ACHN (cell line): ENCODE results near the gene SLC29A4.
"Not testable (repeated sequence)": the region's sequence is repeated elsewhere in the genome, so short reads cannot be mapped to it uniquely, and the experiment has no call there.

Experiments
- DNase-seq: peaks from one replicate; pipeline ENCODE4 v3.0.0-alpha.2; 2015
- in situ Hi-C: cut with HindIII; loops from 2 replicates; pipeline ENCODE4 v1.10.0; 2017; ENCODE audit warnings: low sequenced_read_pairs, low pct_ligation_motif_present, low pct_unique_long_range_greater_than_20kb

SLC29A4 gene

DNA sequence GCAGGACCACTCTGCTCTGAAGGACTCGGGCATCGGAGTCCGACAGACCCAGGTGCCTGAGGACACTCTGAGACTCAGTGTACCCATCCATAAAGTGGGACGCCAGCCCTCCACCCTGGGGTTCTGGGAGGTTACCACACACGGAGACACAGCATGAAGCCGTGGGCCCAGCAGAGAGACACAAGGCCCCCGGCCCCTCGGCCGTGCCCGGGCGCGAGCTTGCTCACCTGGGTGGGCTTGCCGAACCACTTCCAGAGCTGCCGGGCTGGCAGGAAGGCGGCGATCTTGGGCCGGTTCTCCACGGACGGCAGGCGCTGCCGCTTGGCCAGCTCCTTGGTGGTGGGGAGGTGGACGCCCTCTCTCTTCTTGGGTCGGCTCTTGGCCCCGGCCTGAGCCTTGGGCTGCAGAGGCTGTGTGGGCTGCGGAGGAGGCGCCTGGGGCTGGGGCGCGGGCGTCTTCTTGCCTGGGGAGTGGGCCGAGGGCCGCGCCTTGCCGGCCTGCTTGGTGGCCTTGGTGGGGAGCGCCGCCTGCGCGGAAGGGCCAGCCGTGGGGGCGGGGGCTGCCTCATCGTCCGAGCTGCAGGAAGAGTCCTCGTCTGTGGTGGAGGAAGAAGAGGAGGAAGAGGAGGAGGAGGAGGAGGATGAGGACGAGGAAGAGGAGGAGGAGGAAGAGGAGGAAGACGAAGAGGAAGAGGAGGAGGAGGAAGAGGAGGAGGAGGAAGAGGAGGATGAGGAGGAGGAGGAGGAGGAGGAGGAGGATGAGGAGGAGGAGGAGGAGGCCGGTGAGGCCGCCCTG is 29.7 kb downstream of the SLC29A4 start:
- in situ Hi-C loops, DNase-seq: not testable (repeated sequence)

DNA sequence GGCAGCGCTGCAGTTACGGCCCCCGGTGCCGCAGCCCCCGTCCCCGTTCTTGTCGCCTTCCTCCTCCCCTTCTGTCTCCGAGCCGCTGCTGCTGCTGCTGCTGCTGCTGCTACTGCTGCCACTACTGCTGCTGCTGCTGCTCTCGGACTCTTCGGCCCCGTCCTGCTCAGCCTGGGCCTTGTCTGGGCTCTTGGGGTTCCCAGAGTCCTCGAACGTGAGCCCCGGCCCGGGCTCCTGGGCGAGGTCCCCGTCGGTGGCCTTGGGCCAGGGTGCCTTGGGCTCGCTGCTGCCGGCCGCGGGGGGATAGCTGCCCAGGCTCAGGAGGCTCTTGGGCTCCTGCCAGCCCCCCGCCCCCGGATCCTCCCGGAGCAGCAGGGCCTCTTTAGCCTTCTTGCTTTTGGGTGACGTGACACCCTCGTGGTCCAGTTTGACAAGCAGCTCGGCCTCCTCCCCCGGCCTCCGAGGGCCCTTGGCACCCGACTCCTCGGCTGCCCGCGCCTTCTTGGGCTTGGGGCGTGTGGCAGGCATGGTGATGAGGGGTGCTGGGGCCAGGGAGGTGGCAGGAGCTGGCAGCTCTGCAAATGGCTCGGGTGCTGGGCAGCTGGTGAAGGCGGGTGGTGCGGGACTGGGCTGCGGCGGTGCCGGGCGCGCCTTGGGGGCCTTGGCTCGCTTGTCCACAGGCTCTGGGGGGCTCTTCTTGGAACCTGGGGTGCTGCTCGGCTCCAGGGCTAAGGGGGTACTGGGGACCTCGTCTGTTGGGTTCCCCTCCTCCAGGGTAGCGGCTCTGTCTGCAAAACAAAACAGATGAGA is 30.5 kb downstream of the SLC29A4 start:
- in situ Hi-C loops, DNase-seq: not testable (repeated sequence)

DNA sequence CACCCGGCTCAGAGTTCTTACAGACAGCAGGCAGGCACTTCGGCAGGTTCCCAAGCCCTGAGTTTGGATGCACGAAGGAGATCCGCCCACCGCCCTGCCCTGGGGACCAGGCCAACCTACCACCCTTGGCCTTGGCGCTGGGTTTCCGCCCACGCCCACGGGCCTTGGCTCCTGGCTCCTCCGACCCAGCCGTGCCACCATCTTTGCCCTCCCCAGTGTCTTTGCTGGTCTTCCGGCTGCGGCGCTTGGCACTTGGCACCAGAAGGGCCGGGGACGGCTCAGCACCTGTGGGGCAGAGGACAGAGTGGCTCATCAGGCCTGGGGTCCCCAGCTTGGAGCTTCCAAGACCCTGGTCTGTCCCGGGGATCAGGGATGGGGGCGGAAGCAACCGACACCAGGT is 32.1 kb downstream of the SLC29A4 start:
- in situ Hi-C loops = no loop called here

DNA sequence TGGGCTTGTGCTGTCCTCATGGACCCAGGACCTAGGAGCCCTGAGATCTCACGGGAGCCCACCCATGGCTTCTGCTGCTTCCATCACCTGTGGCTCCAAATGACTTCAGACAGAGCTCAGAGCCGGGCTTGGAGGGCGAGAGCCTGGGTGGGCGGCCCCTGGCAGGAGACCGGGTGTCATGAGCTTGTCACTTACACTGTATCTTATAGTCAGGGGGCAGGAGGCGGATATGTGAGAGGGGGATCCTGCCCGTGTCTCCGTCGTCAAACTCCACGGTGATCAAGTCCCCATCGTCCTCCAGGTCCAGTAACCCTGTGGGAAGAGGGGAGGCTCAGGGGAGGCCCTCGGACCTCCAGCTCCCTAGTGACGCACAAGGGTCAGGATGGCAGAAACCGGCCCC is 33.0 kb downstream of the SLC29A4 start:
- in situ Hi-C loops = no loop called here
- no peak for DNase-seq

More for the DNA sequence above, 32.1 kb downstream of the SLC29A4 start:
- no peak for DNase-seq

DNA sequence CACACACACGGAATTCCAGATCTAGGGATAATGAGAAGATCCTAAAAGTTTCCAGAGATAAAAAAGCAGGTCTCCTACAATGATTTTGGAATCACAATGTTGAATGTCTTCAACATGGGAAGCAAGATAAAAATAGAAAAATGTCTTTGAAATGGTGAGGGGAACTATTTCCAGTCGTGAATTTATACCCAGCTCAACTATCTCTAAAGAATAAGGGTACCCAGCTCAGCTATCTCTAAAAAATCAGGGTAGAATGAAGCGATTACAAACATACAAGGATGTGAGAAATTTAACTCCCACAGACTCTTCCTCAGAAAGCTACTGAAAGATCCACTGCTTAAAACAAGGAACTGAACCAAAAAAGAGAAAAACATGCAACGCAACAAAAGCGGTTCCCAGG is 35.9 kb downstream of the SLC29A4 start:
- in situ Hi-C loops, DNase-seq: not testable (repeated sequence)

DNA sequence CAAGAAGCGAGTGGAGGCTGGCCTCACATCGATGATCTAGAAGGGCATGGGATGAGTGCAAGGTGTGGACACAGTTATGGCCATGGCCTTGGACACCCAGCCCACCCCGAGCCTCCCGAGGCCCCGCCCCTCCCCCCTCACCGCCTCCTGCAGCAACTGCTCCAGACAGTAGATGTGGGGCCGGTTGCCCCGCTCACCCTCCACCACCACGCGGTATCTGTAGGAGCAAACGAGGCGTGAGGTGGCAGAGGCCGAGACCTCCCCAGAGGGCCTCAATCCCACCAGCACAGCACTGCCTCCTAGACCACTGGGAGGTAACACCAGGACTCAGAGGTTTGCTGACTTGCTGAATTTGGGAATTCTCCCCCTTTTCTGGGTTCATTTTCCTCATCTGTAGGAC is 37.6 kb downstream of the SLC29A4 start:
- DNase-seq = no peak
- in situ Hi-C loops = no loop called here

DNA sequence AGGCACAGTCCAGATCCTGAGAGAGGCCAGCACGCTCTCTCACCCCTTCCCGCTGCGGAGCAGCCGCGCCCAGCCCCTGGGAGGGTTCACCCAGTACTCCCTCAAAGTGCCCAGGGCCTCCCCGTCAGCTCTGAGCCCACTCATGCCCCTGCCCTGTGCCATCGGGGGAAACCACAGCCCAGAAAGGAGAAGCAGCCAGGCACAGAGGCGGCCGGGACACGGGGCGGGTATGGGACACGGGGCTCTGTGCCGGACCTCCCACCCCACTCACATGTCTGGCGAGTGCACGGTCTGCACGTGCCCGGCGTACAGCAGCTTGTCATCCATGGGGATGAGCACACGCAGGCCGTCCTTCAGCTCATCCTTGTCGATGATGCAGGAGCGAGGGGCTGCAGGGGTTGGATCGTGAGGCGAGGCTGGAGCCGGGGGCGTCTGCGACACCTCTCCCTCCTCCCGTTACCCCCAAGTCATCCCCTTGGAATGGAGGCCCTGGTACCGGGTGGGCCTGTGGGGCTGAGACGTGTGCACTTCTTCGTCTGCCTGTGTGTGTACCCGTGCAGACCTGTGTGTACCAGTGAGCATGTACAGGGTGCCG is 38.2 kb downstream of the SLC29A4 start:
- in situ Hi-C loops = no loop called here
- no peak for DNase-seq

DNA sequence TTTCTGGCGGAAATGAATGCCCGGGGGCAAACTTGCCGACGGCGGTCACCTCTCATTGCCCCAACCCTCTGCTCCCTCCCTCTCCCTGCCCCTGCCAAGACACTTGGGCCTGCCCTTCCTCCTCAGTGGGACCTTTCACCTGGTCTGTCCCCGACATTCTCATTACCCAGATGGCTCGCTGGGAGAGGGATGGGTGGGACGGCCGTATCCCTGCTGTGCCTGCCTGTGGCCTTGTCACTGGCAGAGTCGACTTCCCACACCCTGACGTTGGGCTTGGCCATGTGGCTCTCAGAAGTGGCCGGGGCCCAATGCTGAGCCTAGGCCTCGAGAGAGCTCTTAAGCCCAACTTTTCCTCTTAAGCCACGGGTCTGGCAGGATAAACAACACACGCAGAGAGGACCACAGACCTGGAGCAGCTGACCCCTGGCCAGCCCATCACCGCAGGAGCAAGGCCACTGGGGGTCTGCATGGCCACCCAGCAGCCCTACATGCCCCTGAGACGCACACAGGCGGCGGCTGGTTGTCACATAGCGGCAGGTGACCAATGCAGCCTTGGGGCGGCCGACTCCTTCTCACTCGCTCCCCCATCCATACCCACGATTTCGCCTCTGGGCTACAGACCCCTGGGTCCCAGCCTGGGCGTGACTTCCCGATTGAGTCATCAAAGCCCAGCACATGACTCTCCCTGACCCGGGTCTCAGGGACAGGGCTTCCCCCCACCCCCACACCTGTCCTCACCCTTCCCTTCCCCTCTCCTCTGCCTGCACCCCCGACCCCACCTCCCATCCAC is 40.1 kb downstream of the SLC29A4 start:
- DNase-seq = no peak
- in situ Hi-C loops = no loop called here

DNA sequence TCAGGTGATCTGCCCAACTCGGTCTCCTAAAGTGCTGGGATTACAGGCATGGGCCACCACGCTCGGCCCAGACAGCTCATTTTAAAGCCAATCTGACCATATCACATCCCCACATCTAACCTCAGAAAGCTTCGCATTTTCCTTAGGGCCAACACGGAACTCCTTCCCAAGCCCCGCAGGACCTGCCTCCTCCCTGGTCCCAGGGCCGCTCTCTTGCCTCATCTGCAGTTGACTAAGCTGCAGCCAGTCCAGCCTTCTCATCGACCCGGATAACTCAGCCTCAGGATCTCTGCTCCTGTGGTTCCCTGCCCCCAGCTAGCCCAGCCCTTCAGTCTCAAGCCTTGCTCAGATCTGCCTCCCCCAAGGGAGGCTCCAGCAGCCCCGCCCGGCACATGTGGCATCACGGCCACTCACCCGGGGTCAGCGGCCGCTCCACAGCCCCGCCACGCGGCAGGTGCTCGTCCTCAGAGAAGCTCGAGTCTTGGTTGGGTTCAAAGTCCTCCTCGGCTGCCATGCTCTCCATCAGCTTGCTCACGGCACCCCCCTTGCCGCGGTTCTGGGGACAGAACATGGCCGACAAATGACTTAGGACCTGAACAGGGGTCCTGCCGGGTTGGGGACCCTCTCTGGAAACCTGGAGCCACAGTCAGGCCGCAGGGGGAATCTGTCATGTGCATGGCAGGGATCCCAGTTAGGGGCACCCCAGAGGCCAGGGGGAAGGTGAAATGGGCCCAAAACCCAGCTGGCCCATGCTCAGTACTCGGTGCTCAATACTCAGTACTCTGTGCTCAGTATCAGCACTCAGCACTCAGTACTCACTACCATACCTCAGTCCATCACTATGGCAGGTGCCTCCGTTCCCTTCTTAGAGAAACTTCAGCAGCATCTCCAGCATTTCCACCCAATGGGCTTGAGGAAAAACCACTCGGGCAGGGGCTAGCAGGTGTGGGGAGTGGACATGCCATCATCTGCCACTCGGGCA is 41.3 kb downstream of the SLC29A4 start:
- in situ Hi-C loops, DNase-seq: not testable (repeated sequence)

DNA sequence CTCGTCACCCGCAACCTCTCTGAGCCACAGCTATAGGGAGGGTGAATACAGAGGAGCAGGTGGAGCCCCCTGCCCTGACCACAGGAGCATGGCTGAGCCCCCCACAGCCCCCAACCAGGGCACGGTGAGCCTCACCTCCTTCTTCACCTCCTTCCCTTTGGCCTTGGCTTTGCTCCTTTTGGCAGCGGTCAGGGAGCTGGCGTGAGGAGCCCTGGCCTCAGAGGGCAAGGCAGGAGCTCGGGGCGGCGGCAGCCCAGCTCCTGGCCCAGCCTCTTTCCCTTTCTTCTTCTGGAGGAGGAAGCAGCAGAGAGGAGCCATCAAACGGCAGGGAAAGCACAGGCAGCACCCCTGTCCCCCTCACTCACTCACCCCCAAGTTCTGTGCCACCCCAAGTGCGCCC is 42.2 kb downstream of the SLC29A4 start:
- in situ Hi-C loops = no loop called here
- DNase-seq = no peak

DNA sequence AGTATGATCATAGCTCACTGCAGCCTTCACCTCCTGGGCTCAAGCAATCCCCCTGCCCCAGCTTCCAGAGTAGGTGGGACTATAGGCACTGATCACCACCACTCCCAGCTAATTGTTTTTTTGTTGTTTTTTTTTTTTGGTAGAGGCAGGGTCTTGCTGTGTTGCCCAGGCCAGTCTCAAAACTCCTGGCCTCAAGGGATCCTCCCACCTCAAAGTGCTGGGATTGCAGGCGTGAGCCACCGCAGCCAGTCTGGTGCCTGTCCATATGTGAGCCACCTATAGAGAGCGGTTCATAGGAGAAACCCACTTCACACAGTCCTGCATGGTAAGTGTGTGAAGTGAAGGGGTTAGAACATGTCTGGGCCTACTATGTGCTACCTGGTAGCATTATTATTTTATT is 47.5 kb downstream of the SLC29A4 start:
- in situ Hi-C loops = no loop called here
- no peak for DNase-seq

DNA sequence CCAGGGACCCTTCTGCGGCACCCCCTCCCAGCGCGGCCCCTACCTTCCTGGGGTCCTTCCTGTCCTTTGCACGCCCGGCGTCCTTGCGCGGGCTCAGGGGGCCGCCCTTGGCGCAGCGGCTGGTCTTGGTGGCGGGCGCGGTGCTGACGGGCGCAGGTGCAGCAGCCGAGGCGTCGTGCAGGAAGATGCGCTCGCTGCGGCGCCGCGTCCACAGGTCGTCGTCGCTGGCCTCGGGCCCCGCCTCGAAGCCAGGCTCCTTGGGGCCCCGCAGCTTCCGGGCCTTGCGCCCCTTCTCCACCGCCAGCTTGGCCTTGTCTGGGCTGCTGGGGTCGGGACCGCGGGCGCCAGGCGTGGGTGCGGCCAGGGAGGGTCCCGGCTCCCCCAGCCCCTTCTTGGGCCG is 49.8 kb downstream of the SLC29A4 start:
- no peak for DNase-seq
- in situ Hi-C loops = no loop called here

DNA sequence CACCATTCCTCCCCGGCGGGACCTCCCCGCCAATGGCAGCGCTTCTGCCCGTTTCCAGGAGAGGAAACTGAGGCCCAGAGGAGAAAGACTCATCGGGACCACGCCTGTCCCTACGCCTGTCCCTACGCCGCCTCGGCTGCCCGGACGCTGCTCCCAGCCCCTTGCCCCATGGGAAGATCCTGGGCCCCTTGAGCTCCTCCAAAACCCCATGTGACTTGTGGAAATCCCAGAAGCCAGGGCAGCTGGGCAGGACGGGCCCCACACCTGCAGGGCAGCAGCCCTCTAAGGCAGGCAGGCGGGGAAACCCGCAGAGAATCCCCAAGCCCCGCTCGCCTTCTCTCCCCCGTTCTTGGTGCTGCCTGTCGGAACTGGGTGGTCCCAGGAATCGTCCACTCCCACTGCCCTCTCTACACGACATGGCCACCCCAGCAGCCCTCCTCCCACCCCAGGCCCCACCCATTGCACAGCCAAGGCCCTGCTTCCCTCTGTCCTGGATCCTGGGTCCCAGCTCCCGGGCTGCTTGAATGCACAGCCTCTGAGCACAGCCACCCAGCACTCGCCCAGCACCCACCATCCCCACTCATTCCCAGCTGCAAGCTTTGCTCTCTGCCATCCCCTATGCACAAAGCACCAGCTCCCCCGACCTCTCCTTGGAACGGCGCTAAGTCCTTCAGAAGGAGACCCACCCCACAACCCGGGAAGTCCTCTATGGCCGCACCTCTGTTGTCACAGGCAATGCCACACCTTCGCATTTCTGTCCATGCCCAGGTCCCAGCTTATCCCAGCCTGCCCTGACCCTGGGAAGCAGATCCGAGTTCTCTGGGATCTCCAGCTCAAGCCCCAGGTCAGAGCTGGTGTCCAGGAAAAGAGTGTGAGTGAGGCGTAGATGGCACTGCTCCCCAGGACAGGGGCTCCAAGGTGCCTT is 50.6 kb downstream of the SLC29A4 start:
- no peak for DNase-seq
- in situ Hi-C loops = no loop called here

DNA sequence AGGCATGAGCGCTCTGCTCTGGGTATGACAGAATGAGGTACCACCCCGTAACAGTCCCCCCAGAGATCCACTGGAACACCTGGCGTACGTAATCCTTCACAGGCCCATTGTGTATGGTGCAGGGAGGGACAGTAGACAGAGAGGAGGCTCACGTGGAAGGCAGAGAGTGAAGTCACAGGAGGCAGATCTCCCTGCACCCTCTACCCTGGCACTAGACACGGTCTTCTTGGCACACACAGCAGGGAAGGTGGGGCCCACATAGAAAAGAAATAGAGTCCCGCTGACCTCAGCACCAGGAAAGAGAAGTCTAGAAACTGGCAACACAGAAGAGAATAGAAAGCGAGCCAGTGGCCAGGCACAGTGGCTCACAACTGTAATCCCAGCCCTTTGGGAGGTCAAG is 51.9 kb downstream of the SLC29A4 start:
- DNase-seq = no peak
- in situ Hi-C loops = no loop called here

DNA sequence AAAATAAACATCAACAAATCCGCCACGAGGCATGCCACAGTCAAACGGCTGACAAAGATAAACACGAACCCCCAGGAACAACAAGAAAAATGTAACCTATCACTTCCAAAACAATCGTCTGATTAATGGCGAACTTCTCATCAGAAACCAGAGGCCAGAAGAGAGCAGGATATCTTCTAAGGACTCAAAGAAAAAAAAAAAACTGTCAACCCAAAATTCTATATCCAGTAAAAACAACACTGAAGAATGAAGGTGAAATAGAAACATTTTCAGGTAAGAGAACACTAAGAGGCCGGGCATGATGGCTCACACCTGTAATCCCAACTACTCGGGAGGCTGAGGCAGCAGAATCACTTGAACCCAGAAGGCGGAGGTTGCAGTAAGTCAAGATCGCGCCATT is 54.3 kb downstream of the SLC29A4 start:
- in situ Hi-C loops = no loop called here
- no peak for DNase-seq

DNA sequence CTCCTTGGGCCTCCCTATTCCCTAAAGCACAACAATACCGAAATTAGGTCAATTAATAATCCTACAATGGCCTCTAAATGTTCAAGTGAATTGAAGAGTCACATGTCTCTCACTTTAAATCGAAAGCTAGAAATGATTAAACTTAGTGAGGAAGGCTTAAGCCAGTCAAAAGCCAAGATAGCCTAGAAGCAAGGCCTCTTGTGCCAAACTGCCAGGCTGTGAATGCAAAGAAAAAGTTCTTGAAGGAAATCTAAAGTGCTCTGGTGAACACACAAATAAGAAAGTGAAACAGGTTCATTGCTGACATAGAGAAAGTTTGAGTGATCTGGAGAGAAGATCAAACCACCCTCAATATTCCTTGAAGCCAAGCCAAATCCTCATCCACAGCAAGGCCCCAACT is 57.2 kb downstream of the SLC29A4 start:
- DNase-seq = no peak
- in situ Hi-C loops = no loop called here

DNA sequence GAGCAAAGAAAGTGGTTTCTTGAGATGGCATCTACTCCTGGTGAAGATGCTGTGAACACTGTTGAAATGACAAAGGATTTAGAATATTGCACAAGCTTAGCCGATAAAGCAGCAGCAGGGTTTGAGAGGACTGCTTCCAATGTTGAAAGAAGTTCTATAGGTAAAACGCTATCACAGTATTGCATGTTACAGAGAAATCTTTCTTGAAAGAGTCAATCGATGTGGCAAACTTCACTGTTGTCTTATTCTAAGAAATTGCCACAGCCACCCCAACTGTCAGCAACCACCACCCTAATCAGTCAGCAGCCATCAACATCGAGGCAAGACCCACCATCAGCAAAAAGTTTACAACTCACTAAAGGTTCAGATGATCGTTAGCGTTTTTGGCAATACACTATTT is 59.9 kb downstream of the SLC29A4 start:
- in situ Hi-C loops = no loop called here

More for the DNA sequence above, 59.9 kb downstream of the SLC29A4 start:
- no peak for DNase-seq
